ENCODE measurements around the gene KHSRP.

DNA sequence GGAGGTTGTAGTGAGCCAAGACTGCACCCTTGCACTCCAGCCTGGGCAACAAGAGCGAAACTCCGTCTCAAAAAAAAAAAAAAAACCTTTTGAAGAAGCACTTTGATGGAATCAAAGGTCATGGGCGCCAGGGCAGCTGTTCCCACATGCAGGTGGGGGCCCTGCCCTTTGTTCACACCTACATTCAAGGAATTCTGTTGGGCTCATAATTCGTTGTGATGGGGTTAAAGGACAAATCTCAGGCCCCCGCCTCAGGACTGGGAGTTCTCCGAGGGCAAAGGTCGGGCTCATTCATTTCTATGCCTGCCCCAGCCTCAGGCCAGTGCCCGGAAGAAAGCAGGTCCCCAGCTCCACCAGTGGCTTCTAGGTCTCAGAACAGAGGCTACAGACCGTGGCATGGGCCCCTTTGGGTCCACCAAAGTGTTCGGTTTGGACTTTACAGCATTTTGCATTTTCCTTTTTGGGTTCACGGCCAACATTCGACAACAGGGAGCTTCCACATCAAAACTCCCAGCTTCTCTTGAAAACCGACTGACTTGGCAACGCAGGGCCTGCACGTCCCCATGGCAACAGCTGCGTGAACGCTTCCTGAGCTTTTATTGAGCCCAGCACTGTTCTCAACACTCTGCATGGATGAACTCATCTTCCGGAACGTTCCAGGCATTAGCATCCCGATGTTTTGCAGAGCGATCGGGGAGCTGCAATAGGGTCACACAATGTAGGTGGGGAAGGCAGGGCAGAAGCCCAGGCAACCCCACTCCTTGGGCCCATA lies 21.6 kb downstream of the KHSRP start:
- TF ChIP-seq, protein P1, sequence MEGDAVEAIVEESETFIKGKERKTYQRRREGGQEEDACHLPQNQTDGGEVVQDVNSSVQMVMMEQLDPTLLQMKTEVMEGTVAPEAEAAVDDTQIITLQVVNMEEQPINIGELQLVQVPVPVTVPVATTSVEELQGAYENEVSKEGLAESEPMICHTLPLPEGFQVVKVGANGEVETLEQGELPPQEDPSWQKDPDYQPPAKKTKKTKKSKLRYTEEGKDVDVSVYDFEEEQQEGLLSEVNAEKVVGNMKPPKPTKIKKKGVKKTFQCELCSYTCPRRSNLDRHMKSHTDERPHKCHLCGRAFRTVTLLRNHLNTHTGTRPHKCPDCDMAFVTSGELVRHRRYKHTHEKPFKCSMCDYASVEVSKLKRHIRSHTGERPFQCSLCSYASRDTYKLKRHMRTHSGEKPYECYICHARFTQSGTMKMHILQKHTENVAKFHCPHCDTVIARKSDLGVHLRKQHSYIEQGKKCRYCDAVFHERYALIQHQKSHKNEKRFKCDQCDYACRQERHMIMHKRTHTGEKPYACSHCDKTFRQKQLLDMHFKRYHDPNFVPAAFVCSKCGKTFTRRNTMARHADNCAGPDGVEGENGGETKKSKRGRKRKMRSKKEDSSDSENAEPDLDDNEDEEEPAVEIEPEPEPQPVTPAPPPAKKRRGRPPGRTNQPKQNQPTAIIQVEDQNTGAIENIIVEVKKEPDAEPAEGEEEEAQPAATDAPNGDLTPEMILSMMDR (IDR thresholded peaks at IDR 0.05): no peak
- TF ChIP-seq POLR2A (IDR thresholded peaks at IDR 0.05): peak in 1 of 2 donors; percentile 37
